ENCODE measurements around the gene SSTR3.

Gene SSTR3

DNA sequence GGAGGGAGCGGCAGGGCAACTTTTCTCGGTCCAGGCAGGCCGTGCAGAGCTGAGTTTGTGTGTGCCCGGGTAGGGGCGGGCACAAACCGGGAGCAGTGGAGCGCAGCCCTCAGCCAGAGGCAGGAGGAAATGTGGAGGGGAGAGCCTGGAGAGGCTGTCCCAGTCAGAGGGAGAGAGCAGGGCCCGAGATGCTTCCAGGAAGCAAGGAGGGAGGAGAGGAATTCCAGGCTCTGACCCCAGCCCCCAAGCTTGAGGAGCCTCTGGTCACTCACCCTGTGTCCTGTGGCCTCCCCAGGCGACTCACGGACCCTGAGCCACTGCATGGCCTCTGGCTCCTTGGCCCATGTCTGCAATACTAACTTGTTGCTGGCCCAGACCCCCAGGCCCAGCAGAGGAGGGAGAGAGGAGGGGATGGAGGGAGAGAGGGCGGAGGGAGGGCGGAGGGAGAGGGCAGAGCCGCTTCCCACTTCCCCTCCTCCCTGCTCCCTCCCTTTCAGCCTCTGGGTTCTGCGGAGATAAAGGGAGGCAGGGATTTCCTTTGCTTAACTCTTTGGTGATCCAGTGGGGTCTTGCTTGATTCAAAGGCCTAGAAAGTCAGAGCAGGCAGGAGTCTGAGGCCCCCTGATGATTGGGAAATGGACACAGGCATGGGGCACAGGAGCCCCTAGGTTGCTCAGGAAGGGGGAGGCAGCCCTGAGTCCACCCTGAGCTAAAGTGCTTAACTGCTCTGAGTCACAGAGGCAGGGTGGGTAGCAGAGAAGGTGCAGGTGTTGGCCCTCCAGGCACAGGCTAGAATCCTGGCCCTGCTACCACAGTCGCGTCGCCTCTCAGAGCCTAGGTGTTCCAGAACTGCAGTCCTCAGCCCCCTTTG is 24.2 kb downstream of the SSTR3 start, which contains the start of gene C1QTNF6:
TSS of gene C1QTNF6 (minus strand) at position 357 of the 871 bp plus-strand sequence. CDS start at position 323, 34 bp downstream.
- Mint-ChIP-seq H3K9me3 (ENCODE audit: low read depth) (no peaks in the 10 kb centered on the region), H3K36me3 (no peaks in the 10 kb centered on the region), H3K4me1 (ENCODE audit: low read depth) (peaks cover 56% of the 10 kb centered on the region), H3K27me3 (no peaks in the 10 kb centered on the region), H3K27ac (peak within 1 kb of the TSS; percentile 89), H3K4me3 (no peak within 1 kb of the TSS)

DNA sequence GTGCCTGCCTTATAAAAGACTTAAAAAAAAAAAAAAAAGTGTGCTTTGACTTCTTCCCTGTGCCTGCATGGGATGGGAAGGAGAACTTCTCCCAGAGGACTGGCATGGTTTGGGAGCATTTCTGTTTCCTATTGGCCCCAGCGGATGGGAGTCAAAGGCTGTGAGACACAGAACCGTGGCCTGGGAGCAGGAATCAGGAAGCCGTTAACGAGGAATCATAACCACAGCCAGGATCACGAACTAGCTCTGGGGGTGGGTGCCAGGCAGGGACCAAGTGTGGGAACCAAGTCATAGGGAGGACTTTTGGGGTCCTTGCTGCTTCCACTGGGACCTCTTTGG is 24.8 kb downstream of the SSTR3 start:
- Mint-ChIP-seq H3K9me3 (ENCODE audit: low read depth) (no peaks in the 10 kb centered on the region), H3K36me3 (no peaks in the 10 kb centered on the region), H3K4me3 (no peak overlapping the region), H3K4me1 (ENCODE audit: low read depth) (peaks cover 51% of the 10 kb centered on the region), H3K27me3 (no peaks in the 10 kb centered on the region), H3K27ac (no peak overlapping the region)

DNA sequence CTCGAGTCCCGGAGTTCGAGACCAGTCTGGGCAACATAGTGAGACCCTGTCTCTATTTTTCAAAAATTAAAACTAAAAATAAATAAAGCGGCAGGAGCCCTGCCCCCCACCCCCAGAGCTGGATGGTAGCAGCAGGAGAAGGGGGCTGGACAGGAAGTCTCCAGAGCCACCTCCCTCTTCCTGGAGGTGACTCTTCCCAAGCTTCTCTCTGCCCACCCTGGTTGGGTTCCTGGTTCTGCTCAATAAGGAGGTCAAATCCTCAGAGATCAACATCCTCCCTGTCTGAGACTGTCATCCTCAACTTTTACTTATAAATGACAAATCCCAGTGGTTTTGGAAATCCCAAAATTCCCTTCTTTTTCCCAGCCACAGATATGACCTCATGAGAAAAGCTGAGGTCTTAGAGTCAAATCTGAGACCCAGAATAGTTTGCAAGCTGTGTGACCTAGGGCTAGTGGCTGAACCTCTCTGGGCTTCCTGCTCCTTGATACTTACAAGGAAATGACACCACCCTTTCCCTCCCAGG is 25.2 kb downstream of the SSTR3 start:
- Mint-ChIP-seq H3K27me3 (no peaks in the 10 kb centered on the region), H3K27ac (peak overlapping the region; percentile 89), H3K4me3 (peak overlapping the region; percentile 83), H3K4me1 (ENCODE audit: low read depth) (peaks cover 50% of the 10 kb centered on the region), H3K9me3 (ENCODE audit: low read depth) (no peaks in the 10 kb centered on the region), H3K36me3 (no peaks in the 10 kb centered on the region)

DNA sequence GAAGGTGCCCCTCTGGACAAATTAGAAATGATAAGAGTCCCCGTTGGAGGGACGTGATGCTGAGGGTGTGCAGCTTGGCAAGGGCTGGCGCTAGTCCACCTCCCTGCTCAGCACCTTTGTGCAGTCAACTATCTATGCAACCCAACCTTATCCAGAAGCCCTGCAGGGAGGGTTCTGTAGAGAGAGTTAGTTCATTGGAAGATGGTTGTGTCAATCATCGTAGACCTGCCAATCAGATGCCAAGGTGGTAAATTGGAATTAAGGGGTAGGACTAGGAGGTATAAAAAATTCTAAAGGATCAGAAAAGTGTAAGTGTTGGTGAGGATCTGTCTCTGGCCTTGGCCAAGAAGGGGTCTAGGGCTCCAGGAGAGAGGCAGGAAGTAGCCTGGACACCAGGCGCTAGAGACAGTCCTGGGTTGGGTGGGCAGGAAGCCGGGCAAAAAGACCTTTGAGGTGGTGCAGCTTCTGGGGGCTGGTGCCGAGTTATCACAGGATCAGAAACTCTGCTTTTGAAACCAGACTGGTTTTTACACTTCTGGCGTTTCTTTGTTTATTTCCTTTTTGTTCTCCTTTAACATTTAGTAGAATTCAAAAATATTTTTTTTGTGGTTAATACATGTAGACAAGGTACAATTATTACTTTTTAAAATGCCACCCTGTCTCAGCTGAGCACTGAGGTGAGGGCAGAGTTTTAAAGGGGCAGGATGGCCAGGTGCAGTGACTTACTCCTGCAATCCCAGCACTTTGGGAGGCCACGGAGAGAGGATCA is 25.9 kb downstream of the SSTR3 start:
- Mint-ChIP-seq H3K27ac (peak overlapping the region; percentile 89), H3K36me3 (no peaks in the 10 kb centered on the region), H3K4me3 (peak overlapping the region; percentile 83), H3K4me1 (ENCODE audit: low read depth) (peaks cover 53% of the 10 kb centered on the region), H3K9me3 (ENCODE audit: low read depth) (no peaks in the 10 kb centered on the region), H3K27me3 (no peaks in the 10 kb centered on the region)

DNA sequence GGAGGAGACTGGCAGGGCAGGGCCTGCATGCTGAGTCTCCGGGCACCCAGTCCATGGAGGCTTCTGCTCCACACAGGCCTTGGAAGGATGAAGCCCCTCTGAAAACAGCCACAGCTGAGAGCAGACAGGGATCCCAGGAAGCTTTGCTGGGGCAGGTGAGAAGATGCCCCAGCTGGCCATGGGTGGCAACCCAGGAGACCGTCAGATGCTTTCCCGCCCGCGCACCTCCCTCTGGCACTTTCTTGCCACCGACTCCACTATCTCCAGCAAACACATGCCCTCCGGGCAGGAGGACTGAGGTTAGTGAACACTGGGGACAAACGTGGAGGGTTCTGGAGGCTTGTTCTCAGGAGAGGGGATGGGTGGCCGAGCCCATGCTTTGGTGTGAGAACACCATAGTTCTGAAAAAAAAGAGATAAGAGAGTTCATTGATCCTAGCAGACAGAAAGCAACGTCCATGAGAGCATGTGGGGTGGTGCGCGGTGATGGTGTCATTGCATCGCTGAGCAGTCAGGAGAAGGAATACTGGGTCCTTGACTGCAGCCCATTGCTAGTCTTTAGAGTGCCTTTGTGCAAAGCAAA is 26.5 kb downstream of the SSTR3 start:
- Mint-ChIP-seq H3K27ac (peak overlapping the region; percentile 89), H3K4me3 (no peak overlapping the region), H3K4me1 (ENCODE audit: low read depth) (peaks cover 53% of the 10 kb centered on the region)

DNA sequence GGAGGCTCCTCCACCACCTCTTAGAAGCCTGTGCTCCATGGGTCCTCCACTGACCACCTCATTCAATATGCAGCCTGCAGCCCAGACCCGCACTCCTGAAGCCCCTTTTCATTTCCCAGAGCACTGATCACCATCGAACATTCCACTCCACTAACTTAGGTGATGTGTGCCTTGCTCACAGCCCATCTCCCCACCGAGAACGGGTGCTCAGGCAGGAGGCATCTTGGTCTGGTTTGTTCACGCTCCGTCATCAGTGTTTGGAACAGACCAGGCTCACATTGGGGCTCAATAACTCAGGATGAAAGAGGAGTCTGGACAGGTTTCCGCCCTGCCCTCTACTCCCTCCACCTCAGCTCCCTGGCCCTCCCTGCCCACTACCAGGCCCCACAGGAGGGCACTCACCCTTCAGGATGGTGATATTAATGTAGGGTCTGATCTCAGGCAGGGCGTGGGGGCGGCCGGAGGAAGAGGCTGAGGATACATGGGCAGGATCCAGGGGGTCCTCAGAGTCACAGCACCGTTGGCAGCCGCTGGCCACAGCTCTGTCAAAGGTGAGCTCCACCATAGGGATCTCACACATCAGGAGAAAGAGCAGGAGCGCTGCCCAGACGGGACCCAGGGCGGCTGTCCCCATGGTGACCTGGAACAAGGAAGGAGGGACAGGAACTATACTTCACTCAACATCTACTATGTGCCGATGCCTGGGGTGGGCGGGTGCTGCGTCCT is 27.3 kb downstream of the SSTR3 start:
- Mint-ChIP-seq H3K27ac (peak overlapping the region; percentile 34), H3K36me3 (no peaks in the 10 kb centered on the region), H3K9me3 (ENCODE audit: low read depth) (no peaks in the 10 kb centered on the region), H3K4me1 (ENCODE audit: low read depth) (peaks cover 53% of the 10 kb centered on the region), H3K27me3 (no peaks in the 10 kb centered on the region), H3K4me3 (no peak overlapping the region)

More for the DNA sequence above, 26.5 kb downstream of the SSTR3 start:
- Mint-ChIP-seq H3K9me3 (ENCODE audit: low read depth) (no peaks in the 10 kb centered on the region), H3K36me3 (no peaks in the 10 kb centered on the region), H3K27me3 (no peaks in the 10 kb centered on the region)

DNA sequence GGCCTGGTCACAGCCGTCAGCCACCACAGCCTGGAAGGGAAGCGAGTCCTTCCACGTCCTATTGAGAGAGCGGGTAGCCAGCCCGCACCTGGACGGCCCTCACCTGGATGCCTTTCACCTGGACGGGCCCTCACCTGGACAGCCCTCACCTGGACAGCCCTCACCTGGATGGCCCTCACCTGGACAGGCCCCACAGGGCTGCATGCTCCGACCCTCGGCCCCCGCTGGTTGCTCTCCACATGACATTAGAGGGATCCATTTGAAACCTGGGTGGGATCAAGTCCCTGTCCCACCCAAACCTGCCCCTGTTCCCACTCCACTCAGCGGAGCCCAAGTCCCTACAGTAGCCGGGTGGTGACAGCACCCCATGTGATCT is 27.9 kb downstream of the SSTR3 start:
- Mint-ChIP-seq H3K9me3 (ENCODE audit: low read depth) (no peaks in the 10 kb centered on the region), H3K27ac (peak overlapping the region; percentile 28), H3K4me1 (ENCODE audit: low read depth) (peaks cover 51% of the 10 kb centered on the region), H3K36me3 (no peaks in the 10 kb centered on the region), H3K27me3 (no peaks in the 10 kb centered on the region), H3K4me3 (no peak overlapping the region)

DNA sequence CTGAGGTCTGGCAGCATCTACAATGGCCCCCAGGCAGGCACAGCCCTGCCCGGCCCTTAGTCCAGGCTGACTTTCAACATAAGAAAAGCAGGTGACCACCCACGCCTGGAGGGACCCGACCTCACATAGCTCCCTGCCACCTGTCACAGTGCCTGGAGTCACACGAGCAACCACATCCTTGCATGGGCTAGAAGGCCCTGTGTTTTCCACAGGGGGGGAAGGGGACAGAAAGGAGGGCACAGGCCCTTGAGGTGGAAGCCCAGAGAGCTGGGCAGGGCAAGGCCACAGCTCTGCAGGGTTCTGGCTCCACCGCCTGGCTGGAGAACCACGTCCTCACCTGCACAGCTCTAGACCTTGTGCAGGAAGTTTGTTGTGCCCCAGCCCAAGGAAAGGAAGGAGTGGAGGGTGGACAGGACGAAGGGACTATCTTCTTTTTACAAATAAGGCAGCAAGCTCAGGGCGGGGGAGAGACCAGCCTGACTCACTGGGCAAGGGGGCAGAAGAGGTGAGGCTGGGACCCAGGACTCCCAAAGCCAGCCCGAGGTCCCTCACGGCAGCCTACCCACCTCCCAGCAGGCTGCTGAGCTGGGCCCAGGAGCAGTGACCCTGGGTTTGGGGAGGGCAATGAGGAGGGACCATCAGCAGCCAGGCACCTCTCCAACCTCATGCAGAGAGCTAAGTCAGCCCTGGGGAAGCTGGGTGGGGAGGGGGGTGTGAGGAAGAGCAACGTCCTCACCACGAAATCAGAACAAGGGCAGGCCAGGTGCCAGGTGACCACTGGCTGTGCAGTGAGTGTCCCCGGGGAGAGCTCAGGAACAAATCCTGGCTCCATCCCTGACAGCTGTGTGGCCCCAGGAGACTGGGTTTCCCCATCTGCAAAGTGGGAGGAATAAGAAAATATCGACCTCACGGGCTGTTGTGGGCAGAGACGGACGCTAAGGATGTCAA is 28.6 kb downstream of the SSTR3 start:
- no peaks in the 10 kb centered on the region for H3K36me3 Mint-ChIP-seq
- H3K27ac Mint-ChIP-seq = no peak overlapping the region
- H3K27me3 Mint-ChIP-seq = no peaks in the 10 kb centered on the region
- H3K4me1 Mint-ChIP-seq (ENCODE audit: low read depth) = peaks cover 45% of the 10 kb centered on the region
- no peaks in the 10 kb centered on the region for H3K9me3 Mint-ChIP-seq (ENCODE audit: low read depth)
- H3K4me3 Mint-ChIP-seq = no peak overlapping the region

DNA sequence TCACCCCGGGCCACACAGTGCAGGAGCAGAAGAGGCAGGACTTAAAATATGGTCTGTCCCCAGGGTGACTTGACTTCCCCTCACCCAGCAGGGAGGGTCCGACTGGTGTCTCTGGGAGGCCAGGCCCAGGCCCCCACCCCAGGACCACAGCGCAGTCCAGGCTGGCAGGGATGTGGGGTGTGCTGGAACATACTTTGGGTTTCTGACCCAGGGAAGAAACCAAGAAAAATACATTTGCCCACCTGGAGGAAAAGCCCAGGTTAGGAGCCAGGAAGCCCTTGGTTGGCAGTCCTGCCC is 29.4 kb downstream of the SSTR3 start:
- Mint-ChIP-seq H3K27ac (no peak overlapping the region), H3K9me3 (ENCODE audit: low read depth) (no peaks in the 10 kb centered on the region), H3K4me1 (ENCODE audit: low read depth) (peaks cover 43% of the 10 kb centered on the region), H3K4me3 (no peak overlapping the region), H3K36me3 (no peaks in the 10 kb centered on the region), H3K27me3 (no peaks in the 10 kb centered on the region)

DNA sequence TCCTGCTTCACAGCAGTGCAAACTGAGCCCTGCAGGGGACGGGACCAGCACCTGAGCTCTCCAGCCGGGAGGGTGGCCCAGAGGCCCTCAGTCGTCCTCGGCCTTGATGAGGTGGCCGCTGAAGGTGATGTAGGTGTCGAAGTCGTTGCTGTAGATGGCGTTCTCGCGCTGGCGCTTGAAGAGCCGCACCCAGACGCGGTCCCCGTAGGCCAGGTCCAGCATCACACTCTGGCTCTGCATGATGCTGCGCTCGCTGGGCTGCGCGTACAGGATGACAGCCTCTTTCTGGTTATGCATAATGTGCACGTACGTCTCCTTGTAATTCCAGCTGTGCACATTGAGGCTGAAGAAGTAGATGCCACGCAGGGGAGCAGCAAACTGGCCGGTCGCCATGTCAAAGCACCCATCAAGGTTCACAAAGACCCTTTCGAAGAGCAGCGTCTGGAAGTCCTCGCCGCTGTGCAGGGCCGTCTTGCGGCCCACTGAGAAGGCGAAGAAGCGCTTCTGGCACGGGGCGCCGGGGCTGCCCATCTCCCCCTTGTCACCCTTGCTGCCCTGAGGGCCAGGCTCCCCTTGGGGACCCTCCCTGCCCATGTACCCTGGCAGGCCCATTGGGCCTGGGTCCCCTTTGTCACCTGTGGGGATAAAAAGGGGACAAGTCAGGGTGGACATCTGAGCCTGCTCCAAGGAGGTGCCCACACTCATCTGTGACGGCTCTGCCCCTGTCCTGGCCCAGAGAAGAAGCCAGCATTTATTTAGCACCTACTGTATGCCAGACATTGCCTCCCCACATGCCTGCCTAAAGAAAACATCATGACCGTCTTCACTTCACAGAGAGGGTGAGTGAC is 30.0 kb downstream of the SSTR3 start:
- H3K27me3 Mint-ChIP-seq = no peaks in the 10 kb centered on the region
- no peaks in the 10 kb centered on the region for H3K9me3 Mint-ChIP-seq (ENCODE audit: low read depth)
- no peak overlapping the region for H3K4me3 Mint-ChIP-seq
- no peak overlapping the region for H3K27ac Mint-ChIP-seq
- H3K36me3 Mint-ChIP-seq = no peaks in the 10 kb centered on the region
- H3K4me1 Mint-ChIP-seq (ENCODE audit: low read depth) = peaks cover 43% of the 10 kb centered on the region

DNA sequence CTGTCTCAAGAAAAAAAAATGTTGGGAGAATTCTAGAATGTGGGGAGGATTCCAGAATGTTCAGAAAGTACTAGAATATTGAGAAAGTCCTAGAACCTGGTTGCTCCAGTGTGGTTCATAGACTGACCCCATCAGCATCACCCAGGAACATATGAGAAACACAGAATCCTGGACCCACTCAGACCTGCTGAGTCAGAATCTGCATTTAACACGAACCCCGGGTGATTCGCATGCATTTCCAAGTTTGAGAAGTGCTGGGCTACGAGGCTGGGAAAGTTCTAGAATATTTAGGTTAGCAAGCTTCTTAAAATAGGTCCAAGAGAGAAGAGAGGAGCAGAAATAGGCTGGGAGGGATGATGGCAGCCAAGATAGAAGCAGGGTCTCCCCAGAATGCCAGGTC is 30.6 kb downstream of the SSTR3 start:
- H3K36me3 Mint-ChIP-seq = no peaks in the 10 kb centered on the region
- H3K4me1 Mint-ChIP-seq (ENCODE audit: low read depth) = peaks cover 44% of the 10 kb centered on the region
- no peaks in the 10 kb centered on the region for H3K27me3 Mint-ChIP-seq
- no peak overlapping the region for H3K4me3 Mint-ChIP-seq
- H3K27ac Mint-ChIP-seq = no peak overlapping the region
- H3K9me3 Mint-ChIP-seq (ENCODE audit: low read depth) = no peaks in the 10 kb centered on the region

DNA sequence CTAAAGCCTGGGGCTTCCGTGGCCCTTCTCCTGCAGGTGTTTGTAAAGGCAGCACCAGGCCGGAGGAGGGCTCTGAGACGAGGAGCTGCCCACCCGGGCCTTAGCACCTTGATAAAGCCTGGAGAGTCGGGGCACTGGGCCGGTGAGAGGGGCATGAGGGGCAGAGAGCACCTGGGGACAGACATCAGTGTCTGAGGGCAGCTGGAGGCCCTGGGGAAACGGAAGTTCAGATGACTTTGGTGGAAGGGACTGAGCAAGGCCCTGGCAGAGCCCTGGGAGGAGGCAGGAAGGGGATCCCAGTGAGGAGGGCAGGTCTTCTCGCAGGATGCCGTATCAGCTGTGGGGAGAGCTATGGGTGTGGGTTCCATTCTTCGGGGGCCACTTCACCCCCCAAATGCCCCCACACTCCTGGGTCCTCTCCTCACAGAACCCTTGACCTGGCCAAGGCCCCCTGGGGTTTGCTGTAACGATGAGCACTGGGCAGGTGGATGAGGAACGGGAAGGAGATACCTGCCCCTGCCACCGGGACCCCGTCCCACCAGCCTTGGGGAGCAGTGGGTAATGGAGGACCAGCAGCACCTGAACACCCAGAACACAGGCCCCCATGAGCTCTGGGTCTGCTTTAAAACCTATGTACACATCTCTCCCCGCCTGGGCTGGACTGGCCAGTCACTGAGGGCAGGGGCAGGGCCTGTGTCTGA is 31.6 kb downstream of the SSTR3 start:
- Mint-ChIP-seq H3K36me3 (no peaks in the 10 kb centered on the region), H3K4me1 (ENCODE audit: low read depth) (peaks cover 43% of the 10 kb centered on the region), H3K4me3 (no peak overlapping the region), H3K27me3 (no peaks in the 10 kb centered on the region), H3K9me3 (ENCODE audit: low read depth) (no peaks in the 10 kb centered on the region), H3K27ac (no peak overlapping the region)

Data from activated naive CD8-positive, alpha-beta T cell (primary cell).